WTC11 (cell line): ENCODE data around the gene SFXN1.

Source experiments
- CTCF ChIP-seq: fragments of 200-600 bp; IDR thresholded peaks from 2 replicates; pipeline ENCODE4 v1.8.0; 2022; ENCODE audit warnings: antibody characterized with exemption
- FOXK1 ChIP-seq: sonication (generic); formaldehyde crosslinking; IDR thresholded peaks from 2 replicates; pipeline ENCODE4 v1.8.0; 2022; ENCODE audit warnings: mild to moderate bottlenecking, moderate library complexity, missing genetic modification reagents

DNA sequence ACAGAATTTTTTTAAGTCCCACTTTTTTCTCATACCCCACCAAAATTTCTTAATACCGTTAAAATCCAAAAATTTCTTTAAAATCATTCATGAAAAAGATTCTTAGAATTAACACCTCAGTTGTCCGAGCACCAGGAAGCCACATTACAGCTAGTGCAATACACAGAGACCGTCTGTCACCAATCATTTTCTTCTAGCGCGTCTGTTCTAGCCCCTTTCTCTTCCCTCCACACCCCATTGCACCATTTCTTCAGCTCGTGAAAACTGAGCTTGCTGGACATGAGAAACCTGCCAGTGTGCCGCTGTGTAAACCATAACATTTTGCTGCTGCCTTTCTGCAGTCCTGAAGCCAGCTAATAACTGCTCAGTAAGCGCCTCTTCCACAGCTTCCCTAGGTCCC lies 5.0 kb downstream of the SFXN1 start:
- TF ChIP-seq FOXK1 (CRISPR knock-in tag) (no peak), CTCF (no peak)
